ENCODE results near the gene SMPD2. TPM values are rescaled to one million over a fixed set of nuclear protein-coding genes. Genes with fewer than 3 reads are reported as not detected.

SMPD2 gene
- total and polyA plus RNA-seq, 9 donors: 7.7 to 21.7 (median 8.9) TPM

DNA sequence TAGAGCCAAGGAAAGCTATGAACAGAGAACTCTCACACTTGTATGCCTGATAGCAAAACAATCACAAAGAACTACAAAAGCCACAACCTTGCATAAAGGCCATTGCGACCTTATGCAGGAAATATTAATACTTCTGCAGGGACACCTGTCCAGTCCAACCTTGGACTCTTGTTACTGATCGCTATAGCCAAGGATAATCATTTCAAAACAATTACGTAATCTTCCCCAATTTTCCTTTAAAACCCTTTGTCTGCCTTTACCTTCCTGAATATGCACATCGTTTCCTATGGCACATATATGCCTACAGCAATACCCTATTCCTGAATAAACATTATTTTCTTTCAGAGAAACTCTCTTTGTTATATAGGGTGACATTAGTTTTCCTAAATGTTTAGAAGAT is 22.9 kb upstream of the SMPD2 start:
- no peak for DNase-seq
- H3K27me3 ChIP-seq: no peaks in the 10 kb centered on the region
- TF ChIP-seq EP300 (IDR thresholded peaks at IDR 0.05) (no peak), POLR2A (IDR thresholded peaks at IDR 0.05) (no peak)
- TF ChIP-seq, protein P1, sequence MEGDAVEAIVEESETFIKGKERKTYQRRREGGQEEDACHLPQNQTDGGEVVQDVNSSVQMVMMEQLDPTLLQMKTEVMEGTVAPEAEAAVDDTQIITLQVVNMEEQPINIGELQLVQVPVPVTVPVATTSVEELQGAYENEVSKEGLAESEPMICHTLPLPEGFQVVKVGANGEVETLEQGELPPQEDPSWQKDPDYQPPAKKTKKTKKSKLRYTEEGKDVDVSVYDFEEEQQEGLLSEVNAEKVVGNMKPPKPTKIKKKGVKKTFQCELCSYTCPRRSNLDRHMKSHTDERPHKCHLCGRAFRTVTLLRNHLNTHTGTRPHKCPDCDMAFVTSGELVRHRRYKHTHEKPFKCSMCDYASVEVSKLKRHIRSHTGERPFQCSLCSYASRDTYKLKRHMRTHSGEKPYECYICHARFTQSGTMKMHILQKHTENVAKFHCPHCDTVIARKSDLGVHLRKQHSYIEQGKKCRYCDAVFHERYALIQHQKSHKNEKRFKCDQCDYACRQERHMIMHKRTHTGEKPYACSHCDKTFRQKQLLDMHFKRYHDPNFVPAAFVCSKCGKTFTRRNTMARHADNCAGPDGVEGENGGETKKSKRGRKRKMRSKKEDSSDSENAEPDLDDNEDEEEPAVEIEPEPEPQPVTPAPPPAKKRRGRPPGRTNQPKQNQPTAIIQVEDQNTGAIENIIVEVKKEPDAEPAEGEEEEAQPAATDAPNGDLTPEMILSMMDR (IDR thresholded peaks at IDR 0.05): no peak
- H3K4me1 ChIP-seq (ENCODE audit: insufficient read depth): no peaks in the 10 kb centered on the region
- no peaks in the 10 kb centered on the region for H3K36me3 ChIP-seq
- intact Hi-C loops (cut with DNase I): no loop called here
- no peak overlapping the region for H3K4me3 ChIP-seq
- no peaks in the 10 kb centered on the region for H3K9me3 ChIP-seq
- 74 to 85% (median 77%) methylated on average over 4 of the region's 4 CpGs for WGBS, 3 donors
- H3K27ac ChIP-seq: no peak overlapping the region

DNA sequence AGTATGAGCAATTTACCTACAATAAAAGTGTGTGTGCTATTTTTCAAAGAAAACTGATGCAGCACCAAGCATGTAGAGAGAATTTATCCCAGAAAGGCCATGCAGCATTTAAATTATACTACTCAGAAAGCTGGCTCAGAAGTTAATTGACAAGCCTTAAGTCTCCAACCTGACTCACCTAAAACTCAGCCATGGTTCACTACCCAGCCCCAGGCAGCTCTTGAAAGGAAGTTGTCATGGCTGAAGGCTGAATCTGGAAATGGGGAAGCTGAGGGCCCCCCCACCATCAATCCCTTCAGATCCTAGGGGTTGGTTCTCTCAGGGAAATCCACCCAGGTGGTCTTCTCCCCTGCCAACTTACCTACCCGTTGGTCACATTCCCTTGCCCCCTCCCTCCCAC is 19.8 kb upstream of the SMPD2 start:
- Histone ChIP-seq H3K9me3 (no peaks in the 10 kb centered on the region), H3K4me3 (no peak overlapping the region), H3K36me3 (no peaks in the 10 kb centered on the region), H3K27me3 (no peaks in the 10 kb centered on the region), H3K4me1 (ENCODE audit: insufficient read depth) (no peaks in the 10 kb centered on the region), H3K27ac (no peak overlapping the region)
- TF ChIP-seq, protein P1 (IDR thresholded peaks at IDR 0.05): no peak
- TF ChIP-seq EP300 (IDR thresholded peaks at IDR 0.05): no peak
- TF ChIP-seq POLR2A (IDR thresholded peaks at IDR 0.05): no peak
- intact Hi-C loops (cut with DNase I): no loop called here
- no peak for DNase-seq
- WGBS, 3 donors: 45 to 61% (median 52%) methylated on average over 1 of the region's 1 CpG

DNA sequence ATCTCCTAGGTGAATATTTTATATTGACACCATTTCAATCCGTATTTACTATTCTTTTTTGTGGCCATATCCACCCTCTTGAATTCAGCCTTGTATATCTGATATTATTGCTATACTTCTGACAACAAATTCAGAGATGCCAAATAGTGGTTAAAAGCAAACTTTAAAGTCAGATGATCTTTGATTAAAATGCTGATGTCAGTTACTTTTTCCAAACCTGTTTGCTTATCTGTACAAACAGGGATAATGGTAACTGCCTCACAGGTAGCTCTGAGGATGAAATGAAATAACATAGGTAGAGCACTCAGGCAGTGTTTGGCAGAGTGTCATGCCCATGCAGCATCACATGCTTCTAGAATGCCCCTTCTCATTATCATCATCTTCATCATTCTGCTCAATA is 19.3 kb upstream of the SMPD2 start:
- TF ChIP-seq, protein P1 (IDR thresholded peaks at IDR 0.05): no peak
- TF ChIP-seq POLR2A (IDR thresholded peaks at IDR 0.05) (no peak), EP300 (IDR thresholded peaks at IDR 0.05) (no peak)
- intact Hi-C loops (cut with DNase I): no loop called here
- DNase-seq: no peak
- 82 to 90% (median 88%) methylated on average over 1 of the region's 1 CpG for WGBS, 3 donors
- H3K36me3 ChIP-seq: no peaks in the 10 kb centered on the region
- H3K27me3 ChIP-seq: no peaks in the 10 kb centered on the region
- no peak overlapping the region for H3K27ac ChIP-seq
- no peaks in the 10 kb centered on the region for H3K9me3 ChIP-seq
- H3K4me3 ChIP-seq: no peak overlapping the region
- H3K4me1 ChIP-seq (ENCODE audit: insufficient read depth): no peaks in the 10 kb centered on the region

DNA sequence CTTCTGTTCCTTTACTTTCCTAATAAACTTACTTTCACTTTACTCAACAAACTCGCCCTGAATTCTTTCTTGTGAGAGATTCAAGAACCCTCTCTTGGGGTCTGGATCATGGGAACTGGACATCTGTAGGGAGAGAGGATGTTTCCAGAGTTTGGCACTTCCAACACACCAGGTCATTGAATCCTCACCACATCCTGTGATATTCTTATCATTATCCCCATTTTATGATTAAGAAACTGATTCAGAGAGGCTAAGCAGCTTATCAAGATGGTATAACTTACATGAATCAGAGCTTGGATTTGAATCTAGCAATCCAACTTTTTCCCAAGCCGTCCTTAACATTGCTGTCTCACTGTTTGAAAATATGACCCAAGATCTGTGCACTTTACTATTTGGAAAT is 15.6 kb upstream of the SMPD2 start:
- H3K4me3 ChIP-seq: no peak overlapping the region
- no peak overlapping the region for H3K27ac ChIP-seq
- DNase-seq: no peak
- H3K27me3 ChIP-seq: no peaks in the 10 kb centered on the region
- H3K4me1 ChIP-seq (ENCODE audit: insufficient read depth): peaks cover 1% of the 10 kb centered on the region
- TF ChIP-seq, protein P1 (IDR thresholded peaks at IDR 0.05): no peak
- TF ChIP-seq EP300 (IDR thresholded peaks at IDR 0.05) (no peak), POLR2A (IDR thresholded peaks at IDR 0.05) (no peak)
- no peaks in the 10 kb centered on the region for H3K36me3 ChIP-seq
- WGBS, 3 donors: 85 to 90% (median 86%) methylated on average over 2 of the region's 2 CpGs
- intact Hi-C loops (cut with DNase I): no loop called here
- no peaks in the 10 kb centered on the region for H3K9me3 ChIP-seq

Measured in ovary (tissue), 9 donors.